Measurements from ENCODE around the gene INPP5A. TPM values are rescaled to one million over a fixed set of nuclear protein-coding genes. Genes with fewer than 3 reads are reported as not detected.
A peak's percentile ranks its signal among the peaks of the same experiment; 100 is the strongest.

Gene INPP5A
- total and polyA plus RNA-seq, 2 of the 13 experiments (the other 11 are each of a cell fraction or from before 2014, with no cell fraction given) = 17.5 to 37.9 TPM

DNA sequence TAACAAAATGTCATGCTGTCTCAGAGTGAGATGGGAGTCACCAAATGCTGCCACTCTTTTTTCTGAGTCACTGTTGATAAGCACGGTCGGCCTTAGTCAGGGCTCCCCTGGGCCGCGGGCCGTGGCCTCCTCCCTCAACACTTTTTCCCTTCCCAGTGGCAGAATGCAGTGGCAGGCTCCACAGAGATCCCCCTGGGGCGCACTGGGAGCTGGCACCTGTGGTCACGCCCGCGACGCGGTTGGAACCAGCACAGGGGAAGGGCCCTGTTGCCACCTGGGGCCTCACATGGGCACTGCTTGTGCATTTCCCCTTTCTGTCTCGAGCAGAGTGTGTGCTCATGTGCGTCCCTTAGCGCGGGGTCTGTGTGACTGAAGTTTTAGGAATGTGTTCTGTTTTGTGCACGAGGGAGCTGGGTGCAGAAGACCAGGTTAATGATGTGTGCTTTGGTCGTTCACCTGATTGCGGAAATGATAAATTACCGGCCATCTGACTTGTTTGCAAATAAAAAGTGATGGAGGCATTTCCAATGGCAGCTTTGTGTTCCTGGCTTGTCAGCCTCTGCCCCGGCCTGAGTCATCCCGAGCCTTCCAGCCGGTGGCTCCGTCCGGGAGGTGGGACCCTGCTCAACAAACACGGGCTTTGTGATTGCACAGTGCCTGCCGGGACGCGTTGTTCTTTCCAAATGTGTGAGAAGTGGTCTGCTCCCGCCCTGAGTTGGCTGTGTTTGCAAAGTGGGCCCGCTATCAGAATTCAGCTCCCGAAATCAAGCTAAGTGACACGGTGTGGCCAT, 147.7 kb downstream of the INPP5A start (continued):
- TF ChIP-seq HNF4G (IDR thresholded peaks at IDR 0.05; ENCODE audit: borderline replicate concordance, low read depth, low read length) (no peak), HNF4G (CRISPR knock-in tag; IDR thresholded peaks at IDR 0.05; ENCODE audit: borderline replicate concordance, low read depth) (no peak), DMAP1 (CRISPR knock-in tag; IDR thresholded peaks at IDR 0.05) (peak; percentile 73; the same call in 1 of the 2 replicates), HCFC1 (IDR thresholded peaks at IDR 0.05; ENCODE audit: low read depth, low read length) (no peak), ZNF777 (CRISPR knock-in tag; IDR thresholded peaks at IDR 0.05) (0 out of 2 replicates have a peak, but pooled peaks have one; percentile 14), ARHGAP35 (CRISPR knock-in tag; IDR thresholded peaks at IDR 0.05; ENCODE audit: borderline replicate concordance) (no peak), ZNF180 (CRISPR knock-in tag; IDR thresholded peaks at IDR 0.05; ENCODE audit: borderline replicate concordance, low read depth) (no peak), SRSF4 (IDR thresholded peaks at IDR 0.05; ENCODE audit: low read depth, low read length, poor library complexity, severe bottlenecking) (no peak), ZNF124 (CRISPR knock-in tag; IDR thresholded peaks at IDR 0.05) (no peak), DNMT3B (CRISPR knock-in tag; conservative IDR thresholded peaks at IDR 0.05) (no peak), LCORL (IDR thresholded peaks at IDR 0.05) (no peak), LCORL (CRISPR knock-in tag; IDR thresholded peaks at IDR 0.05) (peak; percentile 70), JUND (CRISPR knock-in tag; IDR thresholded peaks at IDR 0.05) (no peak), ATF7 (IDR thresholded peaks at IDR 0.05) (no peak), ATF7 (CRISPR knock-in tag; IDR thresholded peaks at IDR 0.05) (0 out of 2 replicates have a peak, but pooled peaks have one; percentile 35), ZNF737 (CRISPR knock-in tag; IDR thresholded peaks at IDR 0.05; ENCODE audit: borderline replicate concordance) (no peak), PRPF4 (IDR thresholded peaks at IDR 0.05; ENCODE audit: low read depth, low read length, poor library complexity, severe bottlenecking) (no peak), ZNF33A (CRISPR knock-in tag; IDR thresholded peaks at IDR 0.05; ENCODE audit: borderline replicate concordance) (no peak), ZNF598 (CRISPR knock-in tag; IDR thresholded peaks at IDR 0.05; ENCODE audit: borderline replicate concordance) (no peak), CEBPB (IDR thresholded peaks at IDR 0.05; ENCODE audit: borderline replicate concordance, low read depth, low read length) (peak; percentile 57; the same call in 1 of the 2 replicates), MIXL1 (CRISPR knock-in tag; IDR thresholded peaks at IDR 0.05) (peak; percentile 11; the same call in 1 of the 2 replicates), REPIN1 (CRISPR knock-in tag; IDR thresholded peaks at IDR 0.05; ENCODE audit: borderline replicate concordance, low read depth) (no peak), ISL2 (CRISPR knock-in tag; IDR thresholded peaks at IDR 0.05) (no peak)
- TF ChIP-seq, protein P1, sequence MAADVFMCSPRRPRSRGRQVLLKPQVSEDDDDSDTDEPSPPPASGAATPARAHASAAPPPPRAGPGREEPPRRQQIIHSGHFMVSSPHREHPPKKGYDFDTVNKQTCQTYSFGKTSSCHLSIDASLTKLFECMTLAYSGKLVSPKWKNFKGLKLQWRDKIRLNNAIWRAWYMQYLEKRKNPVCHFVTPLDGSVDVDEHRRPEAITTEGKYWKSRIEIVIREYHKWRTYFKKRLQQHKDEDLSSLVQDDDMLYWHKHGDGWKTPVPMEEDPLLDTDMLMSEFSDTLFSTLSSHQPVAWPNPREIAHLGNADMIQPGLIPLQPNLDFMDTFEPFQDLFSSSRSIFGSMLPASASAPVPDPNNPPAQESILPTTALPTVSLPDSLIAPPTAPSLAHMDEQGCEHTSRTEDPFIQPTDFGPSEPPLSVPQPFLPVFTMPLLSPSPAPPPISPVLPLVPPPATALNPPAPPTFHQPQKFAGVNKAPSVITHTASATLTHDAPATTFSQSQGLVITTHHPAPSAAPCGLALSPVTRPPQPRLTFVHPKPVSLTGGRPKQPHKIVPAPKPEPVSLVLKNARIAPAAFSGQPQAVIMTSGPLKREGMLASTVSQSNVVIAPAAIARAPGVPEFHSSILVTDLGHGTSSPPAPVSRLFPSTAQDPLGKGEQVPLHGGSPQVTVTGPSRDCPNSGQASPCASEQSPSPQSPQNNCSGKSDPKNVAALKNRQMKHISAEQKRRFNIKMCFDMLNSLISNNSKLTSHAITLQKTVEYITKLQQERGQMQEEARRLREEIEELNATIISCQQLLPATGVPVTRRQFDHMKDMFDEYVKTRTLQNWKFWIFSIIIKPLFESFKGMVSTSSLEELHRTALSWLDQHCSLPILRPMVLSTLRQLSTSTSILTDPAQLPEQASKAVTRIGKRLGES (CRISPR knock-in tag; IDR thresholded peaks at IDR 0.05; ENCODE audit: borderline replicate concordance) = no peak
- TF ChIP-seq, protein P2, sequence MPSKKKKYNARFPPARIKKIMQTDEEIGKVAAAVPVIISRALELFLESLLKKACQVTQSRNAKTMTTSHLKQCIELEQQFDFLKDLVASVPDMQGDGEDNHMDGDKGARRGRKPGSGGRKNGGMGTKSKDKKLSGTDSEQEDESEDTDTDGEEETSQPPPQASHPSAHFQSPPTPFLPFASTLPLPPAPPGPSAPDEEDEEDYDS (CRISPR knock-in tag; IDR thresholded peaks at IDR 0.05) = 0 out of 2 replicates have a peak, but pooled peaks have one; percentile 15
- TF ChIP-seq, protein P3, sequence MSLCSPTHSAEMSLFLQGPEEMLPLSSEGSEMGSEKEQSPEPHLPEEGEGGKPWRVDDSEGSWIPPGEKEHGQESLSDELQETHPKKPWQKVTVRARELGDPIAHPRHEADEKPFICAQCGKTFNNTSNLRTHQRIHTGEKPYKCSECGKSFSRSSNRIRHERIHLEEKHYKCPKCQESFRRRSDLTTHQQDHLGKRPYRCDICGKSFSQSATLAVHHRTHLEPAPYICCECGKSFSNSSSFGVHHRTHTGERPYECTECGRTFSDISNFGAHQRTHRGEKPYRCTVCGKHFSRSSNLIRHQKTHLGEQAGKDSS (CRISPR knock-in tag; IDR thresholded peaks at IDR 0.05; ENCODE audit: borderline replicate concordance, low read depth) = peak; percentile 80; the same call in 1 of the 2 replicates

All from HepG2 (cell line).